ENCODE data around the gene ACSL6. TPM values are rescaled to one million over a fixed set of nuclear protein-coding genes. Genes with fewer than 3 reads are reported as not detected.

The ACSL6 gene
- total RNA-seq, 4 donors from 2014 or later = 0.17 to 0.82 TPM; not detected in 2

- TF ChIP-seq CTCF (IDR thresholded peaks at IDR 0.05; ENCODE audit: low read depth) = no peak
Measured at GRCh38 chr5:132002757-132003156, 8.7 kb downstream of the ACSL6 start.

- no peak for TF ChIP-seq CTCF (IDR thresholded peaks at IDR 0.05; ENCODE audit: low read depth)
Measured at GRCh38 chr5:132001647-132002561, 9.6 kb downstream of the ACSL6 start.

- TF ChIP-seq CTCF (IDR thresholded peaks at IDR 0.05; ENCODE audit: low read depth) = no peak
Measured at GRCh38 chr5:132000677-132001453, 10.6 kb downstream of the ACSL6 start.

GRCh38 chr5:132000241-132000490 is 11.3 kb downstream of the ACSL6 start:
- TF ChIP-seq CTCF (IDR thresholded peaks at IDR 0.05; ENCODE audit: low read depth) = no peak

GRCh38 chr5:131999441-132000240 is 11.8 kb downstream of the ACSL6 start:
- TF ChIP-seq CTCF (IDR thresholded peaks at IDR 0.05; ENCODE audit: low read depth) = no peak

- no peak for TF ChIP-seq CTCF (IDR thresholded peaks at IDR 0.05; ENCODE audit: low read depth)
Measured at GRCh38 chr5:131999041-131999440, 12.4 kb downstream of the ACSL6 start.

Data from subcutaneous adipose tissue (tissue), 4 donors.